HG03439 (cell line): ENCODE results near the gene MPIG6B.

ENCODE experiments used
- ATAC-seq: cut with Tn5 transposase; IDR thresholded peaks from one replicate; pipeline ENCODE4 v1.9.1; 2021; ENCODE audit warnings: mild to moderate bottlenecking, moderate library complexity; ENCODE audit not compliant: unreplicated experiment

Gene MPIG6B

GRCh38 chr6:31723245-31723979 is at the start of gene MPIG6B:
Gene MPIG6B, plus strand, starts transcription at chr6:31723373. Its CDS starts 11 bp downstream, at chr6:31723384.
- ATAC-seq, result no peak

GRCh38 chr6:31676322-31676903 is 46.8 kb upstream of the MPIG6B start:
- ATAC-seq, result no peak

- ATAC-seq, result no peak
Measured at GRCh38 chr6:31676904-31677303, 46.3 kb upstream of the MPIG6B start.

- ATAC-seq, result no peak
Measured at GRCh38 chr6:31677955-31678354, 45.2 kb upstream of the MPIG6B start.

- ATAC-seq, result no peak
Measured at GRCh38 chr6:31680226-31681134, 42.7 kb upstream of the MPIG6B start, which contains the start of gene LY6G5C. Gene LY6G5C, minus strand, starts transcription at chr6:31681067. Its CDS starts 694 bp downstream, at chr6:31680373.

GRCh38 chr6:31681135-31681671 is 42.0 kb upstream of the MPIG6B start:
- no peak for ATAC-seq

GRCh38 chr6:31683591-31683990 is 39.6 kb upstream of the MPIG6B start:
- no peak for ATAC-seq

- no peak for ATAC-seq
Measured at GRCh38 chr6:31686483-31686882, 36.7 kb upstream of the MPIG6B start.

GRCh38 chr6:31687321-31687720 is 35.9 kb upstream of the MPIG6B start:
- ATAC-seq, result no peak

- ATAC-seq, result no peak
Measured at GRCh38 chr6:31687860-31688693, 35.1 kb upstream of the MPIG6B start.

- no peak for ATAC-seq
Measured at GRCh38 chr6:31689249-31690110, 33.7 kb upstream of the MPIG6B start.

GRCh38 chr6:31690231-31691077 is 32.7 kb upstream of the MPIG6B start:
- ATAC-seq, result no peak

- ATAC-seq, result no peak
Measured at GRCh38 chr6:31691078-31691463, 32.1 kb upstream of the MPIG6B start.

GRCh38 chr6:31691564-31692108 is 31.5 kb upstream of the MPIG6B start:
- no peak for ATAC-seq

- no peak for ATAC-seq
Measured at GRCh38 chr6:31692353-31692752, 30.8 kb upstream of the MPIG6B start.

- no peak for ATAC-seq
Measured at GRCh38 chr6:31692886-31693285, 30.3 kb upstream of the MPIG6B start.

- ATAC-seq, result no peak
Measured at GRCh38 chr6:31693535-31693934, 29.6 kb upstream of the MPIG6B start.

- ATAC-seq, result no peak
Measured at GRCh38 chr6:31697555-31697954, 25.6 kb upstream of the MPIG6B start.
